GM21423 (cell line): ENCODE data around the gene WDR73.
"Not testable (repeated sequence)": the region's sequence is repeated elsewhere in the genome, so short reads cannot be mapped to it uniquely, and the experiment has no call there.

ENCODE experiments used
- ATAC-seq: cut with Tn5 transposase; IDR thresholded peaks from one replicate; pipeline ENCODE4 v1.9.1; 2021; ENCODE audit warnings: mild to moderate bottlenecking, moderate library complexity; ENCODE audit not compliant: unreplicated experiment

Gene WDR73

DNA sequence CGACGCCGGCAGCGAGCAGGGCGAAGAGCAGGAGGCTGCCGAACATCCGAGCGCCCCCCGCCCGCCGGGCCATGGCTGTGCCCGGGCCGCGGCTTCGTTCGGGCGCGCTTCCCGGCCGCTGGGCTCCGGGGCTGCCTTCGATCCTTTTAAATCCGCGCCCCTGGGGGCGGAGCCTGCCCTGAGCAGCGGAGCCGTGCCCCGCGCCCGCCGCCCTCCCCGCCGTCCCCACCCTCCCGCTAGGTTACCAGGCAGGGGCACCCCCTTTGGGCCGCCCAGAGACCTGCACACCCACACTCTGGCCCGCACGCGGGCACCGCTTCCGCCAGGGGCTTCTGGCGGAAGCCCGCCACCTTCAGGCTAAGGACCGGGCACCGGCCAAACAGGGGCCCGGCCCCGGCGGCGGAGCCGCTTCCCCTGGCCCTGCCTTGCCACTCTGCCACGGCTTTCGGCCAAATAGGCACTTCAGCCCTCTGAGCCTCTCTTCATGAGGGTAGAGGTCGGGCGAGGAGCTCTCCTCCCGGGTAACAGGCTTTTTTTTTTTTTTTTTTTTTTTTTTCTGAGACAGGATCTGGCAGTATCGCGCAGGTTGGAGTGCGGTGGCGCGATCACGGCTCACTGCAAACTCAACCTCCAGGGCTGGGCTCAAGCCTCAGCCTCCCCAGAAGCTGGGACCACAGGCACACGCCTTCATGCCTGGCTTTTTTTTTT, 4.2 kb upstream of the WDR73 start, which contains the start of gene NMB:
TSS of gene NMB (minus strand) at position 120 of the 708 bp plus-strand sequence. CDS start at position 73, 47 bp downstream.
- peak; percentile 62 for ATAC-seq

- no peak for ATAC-seq
Measured at GRCh38 chr15:84657748-84658079, 3.6 kb upstream of the WDR73 start.

- ATAC-seq: no peak
Measured at GRCh38 chr15:84656972-84657371, 2.9 kb upstream of the WDR73 start.

GRCh38 chr15:84654689-84655453, 788 bp upstream of the WDR73 start:
- peak; percentile 41 for ATAC-seq

DNA sequence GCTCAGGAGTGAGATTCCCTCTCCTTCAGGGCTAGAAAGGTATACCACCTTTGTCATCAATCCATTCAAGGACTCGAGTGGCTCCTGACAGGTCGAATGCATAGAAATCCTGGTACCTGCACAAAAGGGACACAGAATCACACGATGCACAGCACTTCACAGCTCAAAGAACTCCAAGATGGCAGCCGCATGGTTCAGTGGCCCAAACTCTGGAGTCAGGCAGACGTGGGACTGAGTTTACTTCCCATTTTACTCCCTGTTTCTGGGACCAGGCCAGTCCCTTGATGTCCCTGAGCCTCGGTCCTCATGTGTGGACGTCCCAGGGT, 536 bp downstream of the WDR73 start:
- ATAC-seq: no peak

- no peak for ATAC-seq
Measured at GRCh38 chr15:84649706-84650105, 4.4 kb downstream of the WDR73 start.

GRCh38 chr15:84648539-84648938, 5.5 kb downstream of the WDR73 start:
- no peak for ATAC-seq

DNA sequence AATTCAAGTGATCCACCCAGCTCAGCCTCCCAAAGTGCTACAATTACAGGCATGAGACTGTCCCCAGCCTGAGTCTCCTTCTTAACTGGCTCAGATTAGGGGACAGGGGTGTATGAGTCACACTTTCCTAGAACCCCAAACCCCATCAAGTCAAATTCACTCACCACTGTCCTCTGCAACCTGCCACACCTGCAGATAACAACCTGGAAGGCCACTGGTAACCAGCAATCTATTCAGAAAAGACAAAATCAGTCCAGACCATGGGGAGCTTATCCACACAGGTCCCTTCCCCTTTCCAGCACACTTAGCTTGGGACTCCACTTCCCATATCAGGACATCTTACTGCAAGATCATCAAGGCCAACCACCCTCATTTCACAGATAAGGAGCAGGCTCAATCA, 6.4 kb downstream of the WDR73 start:
- no peak for ATAC-seq

DNA sequence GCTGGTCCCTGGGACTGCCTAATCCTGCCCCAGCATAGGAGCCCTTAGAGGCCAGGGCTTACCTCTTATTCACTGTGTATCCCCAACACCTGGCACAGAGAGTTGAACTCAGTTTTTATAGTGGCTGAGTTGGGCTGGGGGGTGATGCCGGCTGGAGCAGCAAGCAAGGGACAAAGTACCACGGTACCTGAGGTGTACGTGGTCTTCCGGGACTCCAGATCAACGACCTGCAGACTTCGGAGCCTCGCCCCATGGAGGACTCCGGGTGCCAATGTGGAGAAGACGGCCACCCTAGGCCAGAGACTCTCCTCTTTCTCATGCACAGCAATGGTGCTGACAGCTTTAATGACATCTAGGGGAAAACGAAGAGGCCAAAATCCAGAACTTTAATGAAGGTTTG, 8.1 kb downstream of the WDR73 start:
- no peak for ATAC-seq

GRCh38 chr15:84645496-84645895, 8.6 kb downstream of the WDR73 start:
- ATAC-seq: no peak

DNA sequence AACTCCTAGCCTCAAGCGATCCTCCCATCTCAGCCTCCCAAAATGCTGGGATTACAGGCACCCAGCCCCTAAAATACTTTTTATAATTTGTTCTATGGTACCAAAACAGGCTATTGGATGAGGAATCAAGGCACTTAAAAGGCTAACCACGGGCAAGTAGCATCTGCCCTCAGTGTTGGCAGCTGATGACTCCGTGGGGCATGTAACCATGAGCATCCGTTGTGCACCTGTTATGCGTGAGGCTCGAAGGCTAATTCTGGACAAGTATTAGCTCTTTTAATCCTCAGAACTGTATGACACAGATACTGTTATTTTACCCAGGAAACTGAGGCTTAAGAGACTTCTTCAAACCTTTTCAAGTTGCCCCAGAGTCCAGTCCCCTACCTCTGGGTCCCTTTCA, 10.2 kb downstream of the WDR73 start:
- ATAC-seq: no peak

GRCh38 chr15:84642640-84643039, 11.4 kb downstream of the WDR73 start:
- ATAC-seq: not testable (repeated sequence)

DNA sequence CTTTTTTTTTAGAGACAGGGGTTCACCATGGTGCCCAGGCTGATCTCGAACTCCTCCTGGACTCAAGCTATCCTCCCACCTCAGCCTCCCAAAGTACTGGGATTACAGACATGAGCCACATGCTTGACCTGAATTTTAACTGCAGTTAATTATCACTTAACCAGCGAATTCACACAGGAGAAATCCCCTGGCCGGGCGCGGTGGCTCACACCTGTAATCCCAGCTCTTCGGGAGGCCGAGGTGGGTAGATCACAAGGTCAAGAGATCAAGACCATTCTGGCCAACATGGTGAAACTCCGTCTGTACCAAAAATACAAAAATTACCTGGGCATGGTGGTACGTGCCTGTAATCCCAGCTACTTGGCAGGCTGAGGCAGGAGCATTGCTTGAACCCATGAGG, 12.2 kb downstream of the WDR73 start:
- not testable (repeated sequence) for ATAC-seq

DNA sequence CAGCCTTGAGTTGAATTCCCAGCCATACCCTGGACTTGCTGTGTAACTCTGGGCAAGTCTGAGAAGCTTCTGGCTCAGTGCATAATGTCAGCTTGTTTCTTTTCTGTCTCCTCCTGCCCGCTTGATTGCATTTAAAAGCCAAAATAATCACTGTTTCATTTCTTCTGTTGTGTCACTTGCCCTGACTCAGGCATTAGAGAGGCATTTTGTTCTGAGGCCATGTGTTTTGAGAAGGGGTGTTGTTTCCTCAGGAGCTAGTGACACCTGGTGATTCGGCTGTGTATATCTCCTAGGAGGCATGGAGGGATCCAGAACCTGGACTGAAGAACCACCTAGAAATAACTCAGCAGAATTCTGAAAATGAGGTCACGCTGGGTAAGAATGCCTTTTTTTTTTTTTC, 16.0 kb downstream of the WDR73 start:
- ATAC-seq: no peak

GRCh38 chr15:84634228-84634837, 19.8 kb downstream of the WDR73 start:
- ATAC-seq: no peak

GRCh38 chr15:84633311-84634227, 20.5 kb downstream of the WDR73 start:
- peak; percentile 38 for ATAC-seq

- ATAC-seq: no peak
Measured at GRCh38 chr15:84631706-84632272, 22.3 kb downstream of the WDR73 start.

GRCh38 chr15:84629033-84629432, 25.1 kb downstream of the WDR73 start:
- ATAC-seq: no peak

DNA sequence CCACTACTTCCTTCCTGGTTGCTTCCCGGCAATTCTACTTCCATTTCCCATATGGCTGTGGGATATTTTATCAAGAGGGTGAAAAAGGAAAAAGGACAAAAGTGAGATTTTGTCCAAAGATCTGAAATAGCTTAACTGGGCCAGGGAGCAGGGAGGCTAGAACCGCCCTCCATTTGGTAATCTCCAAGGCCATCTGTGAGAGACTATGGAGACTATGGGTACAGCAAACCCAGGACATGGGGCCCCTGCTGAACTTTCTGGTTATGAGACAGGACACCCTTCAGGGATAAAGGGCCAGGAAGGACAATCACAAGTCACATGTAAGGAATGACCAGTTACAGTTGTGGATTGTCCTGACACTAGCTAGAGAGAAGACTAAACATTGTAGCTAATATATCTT, 29.0 kb downstream of the WDR73 start:
- no peak for ATAC-seq

DNA sequence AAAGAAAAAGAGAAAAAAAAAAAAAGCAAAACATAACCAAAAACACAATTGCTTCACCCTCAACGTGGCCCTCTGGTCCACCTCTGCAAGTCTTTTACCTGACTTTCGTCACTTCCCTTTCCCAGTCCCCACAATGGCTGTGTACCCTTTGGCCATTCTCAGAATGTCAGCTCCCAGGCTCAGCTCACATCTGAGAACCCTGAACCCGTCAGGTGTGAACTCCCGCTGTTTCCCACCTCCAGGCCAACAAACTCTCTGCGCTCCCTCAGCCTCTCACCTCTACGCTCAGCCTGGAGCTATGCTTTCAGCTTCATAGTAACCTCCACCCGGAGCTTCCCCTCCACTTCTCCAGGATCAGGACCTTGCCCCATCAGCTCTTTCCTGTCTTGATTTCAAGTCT, 29.7 kb downstream of the WDR73 start:
- no peak for ATAC-seq
